GM18526 (cell line): ENCODE results near the gene PYCR2.

Experiments
- POLR2A ChIP-seq: IDR thresholded peaks from 3 replicates; pipeline ENCODE4 v1.6.1; 2011; ENCODE audit not compliant: insufficient read length; ENCODE audit errors: extremely low read depth

The PYCR2 gene

DNA sequence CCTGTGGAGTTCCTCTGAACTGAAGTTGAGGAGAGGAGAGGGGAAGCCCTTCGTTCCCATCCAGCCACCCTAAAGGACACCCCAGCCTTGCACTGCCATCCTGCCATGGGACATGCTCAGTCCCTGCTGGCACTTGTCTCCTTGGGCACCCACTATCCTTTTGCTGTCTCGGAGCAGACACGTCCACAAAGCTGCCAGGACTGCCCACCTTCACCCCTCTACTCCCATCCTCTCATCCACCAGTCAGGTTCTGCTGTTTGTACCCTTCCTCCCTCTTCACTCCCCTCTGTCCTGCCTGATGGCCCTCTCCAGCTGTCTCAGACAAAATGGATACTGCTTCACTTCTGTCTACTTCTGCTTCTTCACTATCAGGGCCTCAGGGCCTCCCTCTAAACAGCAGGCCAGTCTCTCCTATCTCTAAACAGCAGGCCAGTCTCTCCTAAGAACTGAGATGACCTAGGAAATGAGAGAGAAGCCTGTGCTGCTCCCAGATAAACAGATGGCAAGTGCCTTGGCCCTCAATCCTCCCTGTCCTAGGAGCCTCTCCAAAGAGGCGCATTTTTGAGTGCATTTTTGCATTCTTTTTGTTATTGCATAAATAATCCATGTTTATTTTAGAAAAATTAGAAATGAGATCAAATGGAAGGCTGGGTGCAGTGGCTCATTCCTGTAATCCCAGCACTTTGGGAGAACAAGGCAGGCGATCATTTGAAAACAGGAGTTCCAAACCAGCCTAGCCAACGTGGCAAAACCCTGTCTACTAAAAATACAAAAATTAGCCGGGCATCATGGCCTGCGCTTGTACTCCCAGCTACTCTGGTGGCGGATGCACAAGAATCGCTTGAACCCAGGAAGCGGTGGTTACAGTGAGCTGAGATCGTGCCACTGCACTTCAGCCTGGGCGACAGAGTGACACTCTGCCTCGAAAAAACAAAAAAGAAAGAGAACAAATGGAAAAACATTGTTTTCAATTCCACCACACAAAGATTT is 4.4 kb upstream of the PYCR2 start:
- no peak for TF ChIP-seq POLR2A

DNA sequence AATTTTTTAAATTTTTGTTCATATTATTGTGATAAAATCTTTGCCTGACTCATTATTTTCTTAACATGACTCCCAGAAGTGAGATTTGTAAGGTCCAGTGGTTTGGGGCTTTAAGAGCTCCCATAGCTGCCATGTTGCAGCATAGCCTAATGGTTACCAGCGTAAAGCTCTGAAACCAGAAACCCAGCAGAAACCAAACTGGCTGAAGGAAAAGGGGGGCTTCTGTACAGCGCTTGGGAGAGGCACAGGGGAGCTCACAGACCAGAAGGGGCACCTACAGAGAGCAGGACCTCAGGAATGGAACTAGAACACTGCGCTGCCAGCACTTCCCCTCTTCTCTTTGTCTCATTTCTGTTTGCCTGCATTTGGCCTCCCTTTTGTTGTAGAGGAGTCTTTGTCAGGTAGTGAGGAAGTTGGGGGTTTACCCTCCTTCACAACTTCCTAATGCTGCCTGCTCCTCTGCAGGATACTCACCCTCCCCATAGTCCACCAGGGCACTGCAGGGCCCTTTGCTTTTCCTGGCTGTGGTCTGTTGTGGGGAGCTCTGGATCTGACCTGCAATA is 2.6 kb upstream of the PYCR2 start:
- TF ChIP-seq POLR2A: no peak

DNA sequence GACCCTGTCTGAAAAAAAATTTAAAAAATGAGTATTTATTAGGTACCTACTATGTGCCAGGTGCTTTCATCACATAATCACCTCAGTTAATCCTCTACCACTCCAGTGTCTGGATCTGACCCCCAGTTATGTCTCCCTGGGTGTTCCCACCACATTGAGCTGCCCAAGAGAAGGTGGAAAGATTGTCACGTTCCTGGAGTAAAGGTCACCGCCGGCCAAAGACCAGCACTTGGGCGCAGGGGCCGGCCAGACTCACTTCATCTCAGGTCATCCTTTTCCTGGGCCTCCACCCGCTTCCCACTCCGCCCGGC is 714 bp downstream of the PYCR2 start:
- no peak for TF ChIP-seq POLR2A

DNA sequence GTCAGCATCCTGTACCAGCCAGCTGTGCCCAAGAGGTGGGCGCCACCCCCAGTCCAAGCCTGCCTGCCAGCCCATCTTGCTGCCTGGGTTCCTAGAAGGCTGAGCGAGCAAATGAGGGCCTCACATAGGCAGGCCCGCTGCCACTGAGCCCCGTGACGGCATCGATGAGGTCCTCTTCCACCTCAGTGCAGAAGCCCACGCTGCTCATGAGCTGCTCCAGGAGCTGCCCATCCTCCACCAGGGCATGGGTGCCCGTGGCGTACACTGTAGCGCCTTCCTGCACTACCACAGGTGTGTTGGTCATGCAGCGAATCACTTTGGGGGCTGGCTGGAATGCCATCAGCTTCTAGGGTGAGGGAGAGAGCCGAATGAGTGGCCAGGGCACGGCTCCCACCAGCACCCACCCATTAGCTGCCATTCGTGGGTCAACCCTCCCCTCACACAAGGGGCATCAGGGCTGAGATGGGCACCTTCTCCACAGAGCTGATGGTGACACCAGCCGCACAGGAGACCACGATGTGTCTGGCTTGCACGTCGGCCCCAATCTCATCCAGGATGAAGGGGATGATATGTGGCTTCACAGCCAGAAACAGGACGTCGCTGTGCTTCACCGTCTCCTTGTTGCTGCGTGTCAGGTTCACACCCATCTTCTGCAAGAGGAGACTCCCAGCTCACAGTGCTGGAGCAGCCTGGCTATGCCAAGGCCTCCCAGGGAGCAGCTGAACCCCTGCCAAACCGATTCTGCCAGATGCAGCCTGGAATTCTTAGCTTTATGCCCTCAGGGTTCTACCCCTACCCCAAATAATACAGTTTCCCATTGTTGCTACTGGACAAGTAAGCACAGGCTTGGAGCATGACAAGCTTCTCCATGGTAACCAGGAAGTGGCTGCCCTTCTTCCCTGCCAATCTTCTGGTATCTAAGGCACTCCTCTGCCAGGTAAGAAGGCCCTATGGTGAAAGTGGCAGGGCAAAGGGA is 2.0 kb downstream of the PYCR2 start:
- no peak for TF ChIP-seq POLR2A

DNA sequence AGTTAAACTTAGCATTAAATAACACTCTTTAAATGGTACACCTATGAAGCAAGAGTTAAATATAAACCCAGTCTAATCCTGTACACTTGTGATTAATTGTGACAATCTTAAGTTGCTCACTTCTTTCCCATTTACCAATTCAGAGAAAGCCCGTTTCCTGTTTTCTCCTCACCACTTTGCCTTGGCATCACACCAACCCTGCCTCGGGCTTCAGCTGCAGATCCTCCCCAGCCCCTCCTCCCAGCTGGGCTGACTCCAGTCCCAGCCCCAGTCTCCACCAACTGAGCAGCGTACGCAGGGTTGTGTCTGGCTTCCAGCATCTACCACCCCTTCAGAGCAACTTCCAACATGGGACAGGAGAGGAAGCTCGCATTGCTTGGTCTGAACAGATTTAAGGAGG is 4.1 kb downstream of the PYCR2 start:
- TF ChIP-seq POLR2A: no peak

DNA sequence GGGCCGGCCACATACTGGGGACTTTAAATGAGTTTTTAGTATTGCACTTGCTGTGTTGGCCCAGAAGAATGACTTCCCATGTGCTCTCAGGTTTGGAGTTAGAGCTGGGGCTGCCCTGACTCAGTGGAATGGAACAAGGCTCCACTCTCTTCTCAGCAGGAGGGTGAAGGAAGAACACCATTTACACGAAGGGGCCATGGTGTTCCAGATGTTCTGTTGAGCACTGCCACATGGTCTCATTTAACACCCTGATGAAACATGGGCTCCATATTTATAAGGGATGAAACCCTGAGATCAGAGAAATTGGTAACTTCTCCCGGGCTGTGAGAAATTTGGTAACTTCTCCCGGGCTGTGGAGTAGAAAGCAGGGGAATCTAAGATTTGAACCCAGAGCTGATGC is 5.8 kb downstream of the PYCR2 start:
- TF ChIP-seq POLR2A: no peak

DNA sequence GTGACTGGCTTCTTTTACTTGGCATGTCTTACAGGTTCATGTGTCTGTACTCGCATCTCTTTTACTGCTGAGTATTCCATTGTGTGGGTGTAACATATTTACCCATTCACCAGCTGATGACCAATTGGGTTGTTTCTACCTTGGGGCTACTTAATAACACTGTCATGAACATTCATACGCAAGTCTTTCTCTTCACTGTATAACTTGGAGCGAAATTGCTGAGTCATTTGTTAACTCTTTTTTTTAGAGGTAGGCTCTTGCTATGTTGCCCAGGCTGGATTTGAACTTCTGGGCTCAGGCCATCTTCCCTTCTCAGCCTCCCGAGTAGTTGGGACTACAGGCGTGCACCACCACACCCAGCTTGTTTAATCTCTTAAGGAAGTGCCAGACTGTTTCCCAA is 6.5 kb downstream of the PYCR2 start:
- no peak for TF ChIP-seq POLR2A

DNA sequence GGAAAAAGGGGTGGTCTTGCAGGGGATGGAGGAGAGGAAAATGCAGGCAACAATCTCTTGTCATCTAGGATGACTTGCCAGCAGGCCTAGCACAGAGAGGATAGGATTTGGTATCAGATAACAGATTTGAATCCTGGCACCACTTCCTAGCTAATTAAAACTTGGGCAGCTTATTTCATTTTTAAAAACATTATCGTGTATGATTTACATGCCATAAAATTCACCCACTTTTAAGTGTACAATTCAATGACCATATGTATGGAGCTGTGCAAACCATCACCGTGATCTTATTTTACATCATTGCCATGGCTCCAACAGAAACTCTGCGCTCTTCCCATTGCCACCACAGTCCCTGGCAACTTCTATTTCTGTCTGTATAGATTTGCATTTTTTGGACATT is 6.9 kb downstream of the PYCR2 start:
- no peak for TF ChIP-seq POLR2A

DNA sequence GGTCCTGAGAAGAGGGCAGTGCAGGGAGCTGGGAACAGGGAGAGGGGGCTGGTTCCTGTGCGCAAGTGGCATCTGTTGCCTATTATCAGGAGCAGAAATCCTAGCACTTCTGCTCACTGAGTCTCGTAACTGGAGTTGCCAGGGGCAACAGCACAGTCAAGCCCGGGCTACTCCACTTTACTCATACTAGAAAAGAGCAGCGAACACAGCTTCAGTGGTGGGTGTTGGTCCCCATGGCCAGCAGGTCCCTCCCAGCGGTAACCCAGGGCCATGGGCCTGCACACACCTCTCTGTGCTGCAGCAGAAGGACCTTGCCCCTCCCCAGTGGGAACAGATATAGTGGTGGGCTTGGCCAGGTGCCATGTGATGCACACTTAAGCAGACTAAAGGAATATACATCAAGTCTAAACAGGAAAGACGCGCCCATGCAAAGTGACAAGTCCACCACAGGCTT is 8.5 kb downstream of the PYCR2 start:
- no peak for TF ChIP-seq POLR2A

DNA sequence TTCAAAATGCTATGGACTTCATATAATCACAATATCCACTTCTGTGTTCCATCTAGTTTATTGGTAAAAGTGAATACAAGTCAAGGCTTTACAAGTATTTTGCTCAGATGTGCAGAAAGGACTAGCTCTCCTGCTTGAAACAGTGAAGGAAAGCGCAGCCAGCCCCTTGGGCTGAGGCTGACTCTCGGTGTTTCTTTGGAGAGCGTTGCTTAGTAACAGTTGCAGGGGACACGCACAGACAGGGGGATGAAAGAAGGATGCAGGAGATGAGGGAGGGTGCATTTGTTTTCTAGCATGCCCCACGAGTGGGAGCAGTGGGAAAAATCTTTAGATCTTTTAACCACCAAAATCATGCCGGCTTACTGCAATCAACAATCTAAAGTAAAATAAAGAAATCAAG is 9.1 kb downstream of the PYCR2 start:
- no peak for TF ChIP-seq POLR2A

DNA sequence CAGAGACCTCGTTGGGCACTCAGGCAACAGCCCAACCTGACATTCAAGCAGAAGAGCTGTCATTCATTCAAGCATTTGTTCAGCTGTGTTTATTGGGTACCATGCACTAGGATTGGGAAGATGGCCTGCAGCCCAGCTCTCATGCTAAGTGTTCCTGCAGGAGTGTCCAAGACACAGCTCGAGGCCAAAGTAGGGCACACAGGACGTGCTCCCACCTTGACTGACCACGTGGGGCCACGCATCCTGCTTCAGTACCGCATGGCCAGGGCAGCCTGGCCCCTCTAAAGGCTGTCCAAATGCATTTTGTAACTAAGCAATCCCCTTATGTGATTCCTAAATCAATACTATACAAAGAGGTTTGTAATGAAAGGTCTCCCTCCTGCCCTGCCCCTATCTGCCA is 9.7 kb downstream of the PYCR2 start:
- no peak for TF ChIP-seq POLR2A

DNA sequence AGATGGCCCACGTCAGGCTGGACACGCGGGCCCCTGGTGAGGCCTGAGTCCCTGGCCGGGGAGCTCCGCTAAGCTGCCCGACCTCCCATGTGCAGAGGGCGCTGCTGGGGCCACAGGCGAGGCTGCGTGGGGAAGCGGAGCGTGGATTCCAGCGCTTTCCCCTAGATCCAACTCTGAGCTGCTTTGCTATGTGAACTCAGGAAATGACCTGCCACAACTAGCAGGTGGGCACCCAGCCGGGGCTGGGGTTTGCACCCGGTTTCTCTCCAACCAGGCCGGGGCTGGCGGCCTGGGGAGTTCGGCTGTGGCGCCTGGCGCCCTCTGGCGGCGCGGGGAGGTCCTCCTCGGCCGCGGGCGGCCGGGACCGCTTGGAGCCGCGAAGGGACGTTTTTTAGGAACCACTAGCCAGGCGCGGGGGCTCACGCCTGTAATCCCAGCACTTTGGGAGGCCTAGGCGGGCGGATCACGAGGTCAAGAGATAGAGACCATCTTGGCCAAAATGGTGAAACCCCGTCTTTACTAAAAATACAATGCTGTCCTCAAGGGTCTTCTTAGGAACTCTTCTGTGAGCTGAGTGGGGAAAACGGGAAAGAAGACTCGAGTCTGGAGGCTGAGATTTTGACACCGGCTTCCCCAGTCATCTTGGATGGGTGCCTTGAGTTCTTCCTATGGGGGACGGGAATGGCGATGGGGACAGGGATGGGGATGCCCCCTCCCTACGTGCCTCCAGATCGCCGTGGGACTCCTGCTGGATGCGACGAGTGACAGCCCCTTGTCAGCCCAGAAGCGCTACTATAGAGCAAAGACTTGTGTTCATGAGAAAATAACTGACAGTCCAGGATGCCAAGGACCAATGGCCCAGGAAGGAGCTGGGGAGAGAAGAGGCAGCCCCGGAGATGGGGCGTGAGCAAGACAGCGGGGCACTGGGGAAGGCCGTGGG is 12.6 kb downstream of the PYCR2 start:
- no peak for TF ChIP-seq POLR2A

DNA sequence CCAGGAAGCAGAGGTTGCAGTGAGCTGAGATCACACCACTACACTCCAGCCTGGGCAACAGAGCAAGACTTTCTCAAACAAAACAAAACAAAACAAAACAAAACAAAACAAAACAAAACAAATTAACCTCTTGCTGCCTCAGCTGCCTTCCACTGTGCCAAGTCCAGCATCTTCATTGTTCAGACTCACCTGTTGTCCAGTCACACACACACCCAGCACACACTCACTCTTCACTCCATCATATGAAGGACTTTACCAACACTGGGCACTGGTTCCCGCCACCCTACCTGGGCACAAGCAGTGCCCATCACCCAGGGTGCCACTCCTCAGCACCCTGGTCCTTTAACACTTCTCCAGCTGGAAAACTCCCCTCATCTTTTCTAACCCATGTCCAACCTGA is 14.6 kb downstream of the PYCR2 start:
- TF ChIP-seq POLR2A: no peak

DNA sequence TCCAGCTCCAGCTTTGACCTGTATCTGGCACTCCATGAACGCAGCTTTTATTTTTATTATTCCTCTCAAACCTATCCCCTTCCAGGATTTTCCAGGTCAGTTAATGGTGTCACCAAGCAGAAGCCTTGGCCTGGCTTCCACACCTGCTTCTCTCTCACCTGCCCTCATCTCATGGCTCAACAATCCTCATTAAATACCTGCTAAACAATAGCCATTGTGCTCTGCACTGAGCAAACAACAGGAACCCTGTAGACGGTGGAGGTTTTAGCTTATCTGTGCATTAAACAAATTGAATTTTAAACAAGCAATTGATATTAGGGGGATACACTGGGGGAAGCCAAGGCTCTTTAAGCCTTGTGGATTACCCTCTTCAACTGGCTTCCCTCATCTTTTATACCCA is 15.3 kb downstream of the PYCR2 start:
- TF ChIP-seq POLR2A: no peak

DNA sequence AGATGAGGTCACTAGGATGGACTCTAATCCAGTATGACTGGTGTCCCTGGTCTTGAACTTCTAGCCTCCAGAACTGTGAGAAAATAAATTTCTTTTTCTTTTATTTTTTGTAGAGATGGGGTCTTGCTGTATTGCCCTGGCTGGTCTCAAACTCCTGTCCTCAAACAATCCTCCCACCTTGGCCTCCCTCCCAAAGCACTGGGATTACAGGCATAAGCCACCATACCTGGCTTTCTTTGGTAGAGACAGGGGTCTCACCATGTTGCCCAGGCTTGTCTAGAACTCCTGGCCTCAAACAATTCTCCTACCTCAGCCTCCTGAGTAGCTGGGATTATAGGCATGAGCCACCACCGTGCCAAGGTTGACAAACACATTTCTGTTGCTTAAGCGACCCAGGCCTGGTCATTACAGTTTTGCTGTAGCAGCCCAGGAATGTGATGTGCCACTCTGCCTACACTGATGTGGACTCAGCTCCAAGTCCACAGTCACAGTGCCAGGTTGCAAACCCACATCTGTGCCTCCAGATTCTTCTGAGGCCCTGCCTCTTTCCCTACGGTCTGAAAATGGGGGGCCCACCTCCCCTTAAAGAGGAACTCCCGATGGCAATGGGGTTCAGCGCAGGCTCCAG is 15.9 kb downstream of the PYCR2 start:
- no peak for TF ChIP-seq POLR2A

DNA sequence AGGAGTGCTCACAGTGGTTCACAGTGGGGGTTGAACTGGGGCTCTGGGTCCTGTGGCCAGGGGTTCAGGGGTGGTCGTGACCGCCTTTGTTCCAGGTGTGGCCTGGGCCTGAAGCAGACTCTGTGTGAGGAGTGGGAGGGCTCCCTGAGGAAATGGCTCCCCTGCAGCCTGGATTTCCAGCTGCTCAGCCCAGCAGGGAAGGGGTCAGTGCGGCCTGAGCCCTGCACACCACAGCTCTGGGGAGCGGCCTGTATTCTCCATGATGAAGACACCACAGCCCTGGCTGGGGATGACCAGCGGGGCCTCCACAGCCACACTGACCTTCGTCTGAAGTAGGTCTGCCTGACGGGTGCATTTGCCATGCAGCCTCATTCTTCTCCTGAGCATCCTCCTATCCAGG is 16.7 kb downstream of the PYCR2 start:
- TF ChIP-seq POLR2A: no peak
